Hepatocyte (in vitro differentiated cells): ENCODE results near the gene TMPRSS7.

Source experiments
- EZH2 ChIP-seq: fragments of 200-600 bp; sonication (generic); IDR thresholded peaks from 2 replicates; pipeline ENCODE4 v1.6.1; 2016; ENCODE audit warnings: antibody characterized with exemption, mild to moderate bottlenecking, borderline replicate concordance
- EZH2phosphoT487 ChIP-seq: fragments of 200-600 bp; sonication (generic); IDR thresholded peaks from one replicate; pipeline ENCODE4 v1.6.1; 2018; ENCODE audit warnings: antibody characterized with exemption, mild to moderate bottlenecking, low read depth, moderate library complexity; ENCODE audit not compliant: unreplicated experiment, severe bottlenecking
- TF ChIP-seq, protein P1 (sequence below): fragments of 200-600 bp; sonication (generic); IDR thresholded peaks from 2 replicates; pipeline ENCODE4 v1.5.1; 2016; ENCODE audit warnings: antibody characterized with exemption, mild to moderate bottlenecking; ENCODE audit not compliant: poor library complexity

DNA sequence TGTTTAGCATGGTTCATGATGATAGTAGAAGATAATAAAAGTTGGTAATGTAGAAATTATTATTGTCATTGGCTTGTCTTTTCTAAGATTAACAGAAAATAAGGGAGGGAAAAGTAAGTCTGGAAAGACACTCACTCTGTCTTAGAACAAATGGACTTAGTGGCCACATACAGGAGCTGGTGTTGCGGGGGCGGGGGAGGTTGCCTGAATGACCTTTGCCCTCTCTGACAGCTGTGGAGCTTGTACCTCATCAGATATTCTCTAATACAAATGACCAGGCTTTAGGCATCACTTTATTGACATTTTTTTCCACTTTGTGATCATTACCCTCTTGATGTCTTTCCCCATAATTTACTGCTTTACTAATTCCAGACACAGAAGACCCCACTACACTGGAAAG, 29.9 kb upstream of the TMPRSS7 start:
- TF ChIP-seq, protein P1, sequence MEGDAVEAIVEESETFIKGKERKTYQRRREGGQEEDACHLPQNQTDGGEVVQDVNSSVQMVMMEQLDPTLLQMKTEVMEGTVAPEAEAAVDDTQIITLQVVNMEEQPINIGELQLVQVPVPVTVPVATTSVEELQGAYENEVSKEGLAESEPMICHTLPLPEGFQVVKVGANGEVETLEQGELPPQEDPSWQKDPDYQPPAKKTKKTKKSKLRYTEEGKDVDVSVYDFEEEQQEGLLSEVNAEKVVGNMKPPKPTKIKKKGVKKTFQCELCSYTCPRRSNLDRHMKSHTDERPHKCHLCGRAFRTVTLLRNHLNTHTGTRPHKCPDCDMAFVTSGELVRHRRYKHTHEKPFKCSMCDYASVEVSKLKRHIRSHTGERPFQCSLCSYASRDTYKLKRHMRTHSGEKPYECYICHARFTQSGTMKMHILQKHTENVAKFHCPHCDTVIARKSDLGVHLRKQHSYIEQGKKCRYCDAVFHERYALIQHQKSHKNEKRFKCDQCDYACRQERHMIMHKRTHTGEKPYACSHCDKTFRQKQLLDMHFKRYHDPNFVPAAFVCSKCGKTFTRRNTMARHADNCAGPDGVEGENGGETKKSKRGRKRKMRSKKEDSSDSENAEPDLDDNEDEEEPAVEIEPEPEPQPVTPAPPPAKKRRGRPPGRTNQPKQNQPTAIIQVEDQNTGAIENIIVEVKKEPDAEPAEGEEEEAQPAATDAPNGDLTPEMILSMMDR, result no peak
- TF ChIP-seq EZH2 (no peak), EZH2phosphoT487 (no peak)
